Measurements from ENCODE around the gene IFT27.

The IFT27 gene

GRCh38 chr22:36744791-36745190, 31.1 kb downstream of the IFT27 start:
- no peaks in the 10 kb centered on the region for H3K36me3 ChIP-seq (ENCODE audit: control insufficient read depth, insufficient read depth, low read length)
- H3K9ac ChIP-seq (ENCODE audit: low read length): no peak overlapping the region
- peaks cover 3% of the 10 kb centered on the region for H3K27me3 ChIP-seq (ENCODE audit: control insufficient read depth, insufficient read depth, low read length)

GRCh38 chr22:36744413-36744765, 31.5 kb downstream of the IFT27 start:
- Histone ChIP-seq H3K36me3 (ENCODE audit: control insufficient read depth, insufficient read depth, low read length) (no peaks in the 10 kb centered on the region), H3K27ac (ENCODE audit: low read depth, low read length) (no peak overlapping the region), H3K4me1 (ENCODE audit: control insufficient read depth, insufficient read depth, low read length) (no peaks in the 10 kb centered on the region), H3K9ac (ENCODE audit: low read length) (no peak overlapping the region), H3K4me3 (ENCODE audit: low read length) (no peak overlapping the region), H3K27me3 (ENCODE audit: control insufficient read depth, insufficient read depth, low read length) (peaks cover 3% of the 10 kb centered on the region)

More at GRCh38 chr22:36744791-36745190, 31.1 kb downstream of the IFT27 start:
- H3K4me3 ChIP-seq (ENCODE audit: low read length): no peak overlapping the region
- H3K4me1 ChIP-seq (ENCODE audit: control insufficient read depth, insufficient read depth, low read length): no peaks in the 10 kb centered on the region
- no peak overlapping the region for H3K27ac ChIP-seq (ENCODE audit: low read depth, low read length)

- Histone ChIP-seq H3K27ac (ENCODE audit: low read depth, low read length) (no peak overlapping the region), H3K4me3 (ENCODE audit: low read length) (no peak overlapping the region), H3K36me3 (ENCODE audit: control insufficient read depth, insufficient read depth, low read length) (no peaks in the 10 kb centered on the region), H3K4me1 (ENCODE audit: control insufficient read depth, insufficient read depth, low read length) (no peaks in the 10 kb centered on the region), H3K27me3 (ENCODE audit: control insufficient read depth, insufficient read depth, low read length) (peaks cover 3% of the 10 kb centered on the region), H3K9ac (ENCODE audit: low read length) (no peak overlapping the region)
Observed at GRCh38 chr22:36743591-36744412, 32.1 kb downstream of the IFT27 start.

- Histone ChIP-seq H3K36me3 (ENCODE audit: control insufficient read depth, insufficient read depth, low read length) (no peaks in the 10 kb centered on the region), H3K27ac (ENCODE audit: low read depth, low read length) (no peak overlapping the region), H3K27me3 (ENCODE audit: control insufficient read depth, insufficient read depth, low read length) (peaks cover 3% of the 10 kb centered on the region), H3K4me3 (ENCODE audit: low read length) (no peak overlapping the region), H3K9ac (ENCODE audit: low read length) (no peak overlapping the region), H3K4me1 (ENCODE audit: control insufficient read depth, insufficient read depth, low read length) (no peaks in the 10 kb centered on the region)
Observed at GRCh38 chr22:36743011-36743410, 32.9 kb downstream of the IFT27 start.

- no peak overlapping the region for H3K27ac ChIP-seq (ENCODE audit: low read depth, low read length)
- no peak overlapping the region for H3K4me3 ChIP-seq (ENCODE audit: low read length)
- no peaks in the 10 kb centered on the region for H3K36me3 ChIP-seq (ENCODE audit: control insufficient read depth, insufficient read depth, low read length)
- H3K27me3 ChIP-seq (ENCODE audit: control insufficient read depth, insufficient read depth, low read length): peaks cover 3% of the 10 kb centered on the region
- H3K9ac ChIP-seq (ENCODE audit: low read length): no peak overlapping the region
- H3K4me1 ChIP-seq (ENCODE audit: control insufficient read depth, insufficient read depth, low read length): no peaks in the 10 kb centered on the region
Observed at GRCh38 chr22:36741968-36742367, 34.0 kb downstream of the IFT27 start.

GRCh38 chr22:36741204-36741793, 34.6 kb downstream of the IFT27 start:
- no peak overlapping the region for H3K27ac ChIP-seq (ENCODE audit: low read depth, low read length)
- no peaks in the 10 kb centered on the region for H3K4me1 ChIP-seq (ENCODE audit: control insufficient read depth, insufficient read depth, low read length)
- no peak overlapping the region for H3K9ac ChIP-seq (ENCODE audit: low read length)
- H3K36me3 ChIP-seq (ENCODE audit: control insufficient read depth, insufficient read depth, low read length): no peaks in the 10 kb centered on the region
- H3K4me3 ChIP-seq (ENCODE audit: low read length): no peak overlapping the region
- H3K27me3 ChIP-seq (ENCODE audit: control insufficient read depth, insufficient read depth, low read length): peaks cover 3% of the 10 kb centered on the region

- Histone ChIP-seq H3K9ac (ENCODE audit: low read length) (no peak overlapping the region), H3K4me3 (ENCODE audit: low read length) (no peak overlapping the region), H3K27me3 (ENCODE audit: control insufficient read depth, insufficient read depth, low read length) (peaks cover 3% of the 10 kb centered on the region), H3K27ac (ENCODE audit: low read depth, low read length) (no peak overlapping the region), H3K36me3 (ENCODE audit: control insufficient read depth, insufficient read depth, low read length) (no peaks in the 10 kb centered on the region), H3K4me1 (ENCODE audit: control insufficient read depth, insufficient read depth, low read length) (no peaks in the 10 kb centered on the region)
Observed at GRCh38 chr22:36740716-36741115, 35.2 kb downstream of the IFT27 start.

GRCh38 chr22:36739185-36739584, 36.7 kb downstream of the IFT27 start:
- no peaks in the 10 kb centered on the region for H3K36me3 ChIP-seq (ENCODE audit: control insufficient read depth, insufficient read depth, low read length)
- peaks cover 3% of the 10 kb centered on the region for H3K27me3 ChIP-seq (ENCODE audit: control insufficient read depth, insufficient read depth, low read length)
- no peak overlapping the region for H3K27ac ChIP-seq (ENCODE audit: low read depth, low read length)
- H3K4me1 ChIP-seq (ENCODE audit: control insufficient read depth, insufficient read depth, low read length): no peaks in the 10 kb centered on the region
- no peak overlapping the region for H3K4me3 ChIP-seq (ENCODE audit: low read length)
- no peak overlapping the region for H3K9ac ChIP-seq (ENCODE audit: low read length)

GRCh38 chr22:36738416-36739020, 37.4 kb downstream of the IFT27 start:
- Histone ChIP-seq H3K4me1 (ENCODE audit: control insufficient read depth, insufficient read depth, low read length) (no peaks in the 10 kb centered on the region), H3K36me3 (ENCODE audit: control insufficient read depth, insufficient read depth, low read length) (no peaks in the 10 kb centered on the region), H3K4me3 (ENCODE audit: low read length) (no peak overlapping the region), H3K27ac (ENCODE audit: low read depth, low read length) (no peak overlapping the region), H3K9ac (ENCODE audit: low read length) (no peak overlapping the region), H3K27me3 (ENCODE audit: control insufficient read depth, insufficient read depth, low read length) (peaks cover 2% of the 10 kb centered on the region)

GRCh38 chr22:36737776-36738175, 38.1 kb downstream of the IFT27 start:
- no peaks in the 10 kb centered on the region for H3K27me3 ChIP-seq (ENCODE audit: control insufficient read depth, insufficient read depth, low read length)
- H3K4me3 ChIP-seq (ENCODE audit: low read length): no peak overlapping the region
- no peaks in the 10 kb centered on the region for H3K36me3 ChIP-seq (ENCODE audit: control insufficient read depth, insufficient read depth, low read length)
- H3K27ac ChIP-seq (ENCODE audit: low read depth, low read length): no peak overlapping the region
- H3K9ac ChIP-seq (ENCODE audit: low read length): no peak overlapping the region
- no peaks in the 10 kb centered on the region for H3K4me1 ChIP-seq (ENCODE audit: control insufficient read depth, insufficient read depth, low read length)

GRCh38 chr22:36736701-36737320, 39.1 kb downstream of the IFT27 start:
- Histone ChIP-seq H3K4me1 (ENCODE audit: control insufficient read depth, insufficient read depth, low read length) (no peaks in the 10 kb centered on the region), H3K4me3 (ENCODE audit: low read length) (no peak overlapping the region), H3K36me3 (ENCODE audit: control insufficient read depth, insufficient read depth, low read length) (no peaks in the 10 kb centered on the region), H3K27ac (ENCODE audit: low read depth, low read length) (no peak overlapping the region), H3K27me3 (ENCODE audit: control insufficient read depth, insufficient read depth, low read length) (no peaks in the 10 kb centered on the region), H3K9ac (ENCODE audit: low read length) (no peak overlapping the region)

- Histone ChIP-seq H3K27me3 (ENCODE audit: control insufficient read depth, insufficient read depth, low read length) (no peaks in the 10 kb centered on the region), H3K4me1 (ENCODE audit: control insufficient read depth, insufficient read depth, low read length) (no peaks in the 10 kb centered on the region), H3K4me3 (ENCODE audit: low read length) (no peak overlapping the region), H3K9ac (ENCODE audit: low read length) (no peak overlapping the region), H3K27ac (ENCODE audit: low read depth, low read length) (no peak overlapping the region), H3K36me3 (ENCODE audit: control insufficient read depth, insufficient read depth, low read length) (no peaks in the 10 kb centered on the region)
Observed at GRCh38 chr22:36734171-36735058, 41.5 kb downstream of the IFT27 start.
